ENCODE data around the gene ST6GAL1. TPM values are rescaled to one million over a fixed set of nuclear protein-coding genes. Genes with fewer than 3 reads are reported as not detected.

The ST6GAL1 gene
- total RNA-seq, 1 experiment from 2014 or later: 3.3 TPM

GRCh38 chr3:186983659-186984058 is 53.3 kb downstream of the ST6GAL1 start:
- Histone ChIP-seq H3K4me3 (ENCODE audit: low read depth in 2 of 2, low read length in 2 of 2) (no peak overlapping the region), H3K9me3 (ENCODE audit: control insufficient read depth, insufficient read depth, low read depth, low read length) (no peaks in the 10 kb centered on the region), H3K36me3 (ENCODE audit: control insufficient read depth, insufficient read depth, low read length) (no peaks in the 10 kb centered on the region), H3K4me1 (ENCODE audit: control insufficient read depth, insufficient read depth, low read length) (no peaks in the 10 kb centered on the region), H3K27ac (ENCODE audit: low read length) (no peak overlapping the region), H3K27me3 (ENCODE audit: control insufficient read depth, insufficient read depth, low read length) (no peaks in the 10 kb centered on the region; the same call in 1 of the 2 replicates)
- ChIA-PET CTCF (no interaction called here), POLR2A (no interaction called here)
- intact Hi-C loops (cut with micrococcal nuclease; ENCODE audit: unreplicated experiment) (no loop called here), in situ Hi-C loops (cut with HindIII; ENCODE audit: low pct_unique_long_range_greater_than_20kb, low sequenced_read_pairs) (no loop called here)
- DNase-seq (ENCODE audit: low read depth, low spot score) (no peak), ATAC-seq (no peak)
- TF ChIP-seq TCF7L2 (IDR thresholded peaks at IDR 0.05; ENCODE audit: low read depth, low read length) (no peak), REST (IDR thresholded peaks at IDR 0.05; ENCODE audit: insufficient read depth in 1 of 2, low read depth in 2 of 2, low read length in 1 of 2) (no peak), SIN3A (IDR thresholded peaks at IDR 0.05; ENCODE audit: borderline replicate concordance, insufficient read depth, low read depth, low read length) (no peak), CTCF (IDR thresholded peaks at IDR 0.05) (no peak), POLR2AphosphoS5 (IDR thresholded peaks at IDR 0.05; ENCODE audit: low read depth, low read length) (no peak)
- BruUV-seq (replicated peaks): no TSS peak

DNA sequence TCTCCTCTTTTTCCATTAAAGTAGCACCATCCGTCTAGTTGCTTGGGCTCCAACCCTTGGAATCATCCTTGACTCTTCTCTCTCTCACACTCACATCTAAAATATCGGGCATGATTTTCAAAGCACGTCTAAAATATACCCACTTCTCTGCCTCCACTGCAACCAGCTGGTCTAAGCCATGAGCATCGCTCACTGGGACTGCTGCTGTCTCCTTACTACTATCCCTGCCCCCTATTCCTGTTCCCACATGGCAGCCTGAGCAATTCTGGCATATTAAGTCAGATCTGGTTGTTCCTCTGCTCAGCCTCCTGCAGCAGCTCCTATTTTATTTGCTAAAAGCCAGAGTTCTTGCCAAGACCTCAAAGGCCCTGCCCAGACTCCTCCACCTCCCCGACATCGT is 53.7 kb downstream of the ST6GAL1 start:
- no peaks in the 10 kb centered on the region for H3K9me3 ChIP-seq (ENCODE audit: control insufficient read depth, insufficient read depth, low read depth, low read length)
- H3K27me3 ChIP-seq (ENCODE audit: control insufficient read depth, insufficient read depth, low read length): no peaks in the 10 kb centered on the region; the same call in 1 of the 2 replicates
- H3K27ac ChIP-seq (ENCODE audit: low read length): no peak overlapping the region
- no peaks in the 10 kb centered on the region for H3K4me1 ChIP-seq (ENCODE audit: control insufficient read depth, insufficient read depth, low read length)
- no peak overlapping the region for H3K4me3 ChIP-seq (ENCODE audit: low read depth in 2 of 2, low read length in 2 of 2)
- ChIA-PET CTCF (no interaction called here), POLR2A (no interaction called here)
- ATAC-seq (no peak), DNase-seq (ENCODE audit: low read depth, low spot score) (no peak)
- H3K36me3 ChIP-seq (ENCODE audit: control insufficient read depth, insufficient read depth, low read length): no peaks in the 10 kb centered on the region
- no peak for TF ChIP-seq TCF7L2 (IDR thresholded peaks at IDR 0.05; ENCODE audit: low read depth, low read length)
- BruUV-seq (replicated peaks): no TSS peak
- in situ Hi-C loops (cut with HindIII; ENCODE audit: low pct_unique_long_range_greater_than_20kb, low sequenced_read_pairs): no loop called here
- intact Hi-C loops (cut with micrococcal nuclease; ENCODE audit: unreplicated experiment): no loop called here

- ATAC-seq (no peak), DNase-seq (ENCODE audit: low read depth, low spot score) (no peak)
- Histone ChIP-seq H3K27me3 (ENCODE audit: control insufficient read depth, insufficient read depth, low read length) (no peaks in the 10 kb centered on the region; the same call in 1 of the 2 replicates), H3K9me3 (ENCODE audit: control insufficient read depth, insufficient read depth, low read depth, low read length) (no peaks in the 10 kb centered on the region), H3K36me3 (ENCODE audit: control insufficient read depth, insufficient read depth, low read length) (no peaks in the 10 kb centered on the region), H3K4me3 (ENCODE audit: low read depth in 2 of 2, low read length in 2 of 2) (no peak overlapping the region), H3K27ac (ENCODE audit: low read length) (no peak overlapping the region), H3K4me1 (ENCODE audit: control insufficient read depth, insufficient read depth, low read length) (no peaks in the 10 kb centered on the region)
- in situ Hi-C loops (cut with HindIII; ENCODE audit: low pct_unique_long_range_greater_than_20kb, low sequenced_read_pairs): no loop called here
- no TSS peak for BruUV-seq (replicated peaks)
- intact Hi-C loops (cut with micrococcal nuclease; ENCODE audit: unreplicated experiment): no loop called here
- TF ChIP-seq TCF7L2 (IDR thresholded peaks at IDR 0.05; ENCODE audit: low read depth, low read length) (no peak), REST (IDR thresholded peaks at IDR 0.05; ENCODE audit: insufficient read depth in 1 of 2, low read depth in 2 of 2, low read length in 1 of 2) (no peak), CTCF (IDR thresholded peaks at IDR 0.05) (no peak), SIN3A (IDR thresholded peaks at IDR 0.05; ENCODE audit: borderline replicate concordance, insufficient read depth, low read depth, low read length) (no peak), POLR2AphosphoS5 (IDR thresholded peaks at IDR 0.05; ENCODE audit: low read depth, low read length) (no peak)
- ChIA-PET POLR2A (no interaction called here), CTCF (interaction anchor here (0.6 kb wide), 1 partner anchor 140 kb away, joined by 4 read pairs; no protein-coding TSS in a partner anchor)
These were observed 55.5 kb downstream of the ST6GAL1 start for GRCh38 chr3:186985661-186986364.
